Tibial nerve (tissue), 3 donors: ENCODE data around the gene ZNF516.

ENCODE experiments used
- POLR2A ChIP-seq, 2 donors: fragments of 450-650 bp; IDR thresholded peaks; one replicate each; pipeline ENCODE4 v1.6.1; 2017; ENCODE audit warnings: antibody characterized with exemption in 2 of 2, mild to moderate bottlenecking in 2 of 2, moderate library complexity in 2 of 2
- TF ChIP-seq, protein P1 (sequence below), 5 experiments: fragments of 200-600 bp in 3 of 5; fragments of 450-650 bp in 2 of 5; sonication (generic) in 3 of 5; IDR thresholded peaks; one replicate each; pipeline ENCODE4 v1.5.1; 2016 to 2019; ENCODE audit warnings: antibody characterized with exemption in 5 of 5, mild to moderate bottlenecking in 3 of 5, moderate library complexity in 2 of 5

DNA sequence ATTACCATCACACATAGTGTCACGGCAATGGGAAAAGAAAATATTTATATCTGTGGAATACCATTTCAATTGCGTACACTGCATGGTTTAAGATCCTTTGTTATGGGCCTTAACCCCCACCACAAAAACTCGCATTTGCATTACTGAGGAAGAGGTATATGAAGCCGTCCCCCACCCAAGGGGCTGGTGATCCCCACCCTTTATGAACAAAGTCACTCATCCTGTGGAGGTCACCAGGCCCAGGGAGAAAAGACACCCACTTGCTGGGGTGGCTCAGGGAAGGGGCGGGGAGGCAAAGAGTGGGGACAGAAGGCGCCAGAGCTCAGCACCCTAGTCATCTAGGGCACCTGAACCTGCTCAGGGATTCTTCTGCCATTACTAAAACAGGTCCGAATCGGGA is 133.8 kb downstream of the ZNF516 start:
- TF ChIP-seq, protein P1, sequence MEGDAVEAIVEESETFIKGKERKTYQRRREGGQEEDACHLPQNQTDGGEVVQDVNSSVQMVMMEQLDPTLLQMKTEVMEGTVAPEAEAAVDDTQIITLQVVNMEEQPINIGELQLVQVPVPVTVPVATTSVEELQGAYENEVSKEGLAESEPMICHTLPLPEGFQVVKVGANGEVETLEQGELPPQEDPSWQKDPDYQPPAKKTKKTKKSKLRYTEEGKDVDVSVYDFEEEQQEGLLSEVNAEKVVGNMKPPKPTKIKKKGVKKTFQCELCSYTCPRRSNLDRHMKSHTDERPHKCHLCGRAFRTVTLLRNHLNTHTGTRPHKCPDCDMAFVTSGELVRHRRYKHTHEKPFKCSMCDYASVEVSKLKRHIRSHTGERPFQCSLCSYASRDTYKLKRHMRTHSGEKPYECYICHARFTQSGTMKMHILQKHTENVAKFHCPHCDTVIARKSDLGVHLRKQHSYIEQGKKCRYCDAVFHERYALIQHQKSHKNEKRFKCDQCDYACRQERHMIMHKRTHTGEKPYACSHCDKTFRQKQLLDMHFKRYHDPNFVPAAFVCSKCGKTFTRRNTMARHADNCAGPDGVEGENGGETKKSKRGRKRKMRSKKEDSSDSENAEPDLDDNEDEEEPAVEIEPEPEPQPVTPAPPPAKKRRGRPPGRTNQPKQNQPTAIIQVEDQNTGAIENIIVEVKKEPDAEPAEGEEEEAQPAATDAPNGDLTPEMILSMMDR (IDR thresholded peaks at IDR 0.05) = no peak
- TF ChIP-seq POLR2A (IDR thresholded peaks at IDR 0.05) = no peak
